ENCODE results near the gene ARRDC5. TPM values are rescaled to one million over a fixed set of nuclear protein-coding genes. Genes with fewer than 3 reads are reported as not detected.

The ARRDC5 gene
- total and polyA plus RNA-seq, 2 of the 13 experiments (the other 11 are each of a cell fraction or from before 2014, with no cell fraction given), result not detected

DNA sequence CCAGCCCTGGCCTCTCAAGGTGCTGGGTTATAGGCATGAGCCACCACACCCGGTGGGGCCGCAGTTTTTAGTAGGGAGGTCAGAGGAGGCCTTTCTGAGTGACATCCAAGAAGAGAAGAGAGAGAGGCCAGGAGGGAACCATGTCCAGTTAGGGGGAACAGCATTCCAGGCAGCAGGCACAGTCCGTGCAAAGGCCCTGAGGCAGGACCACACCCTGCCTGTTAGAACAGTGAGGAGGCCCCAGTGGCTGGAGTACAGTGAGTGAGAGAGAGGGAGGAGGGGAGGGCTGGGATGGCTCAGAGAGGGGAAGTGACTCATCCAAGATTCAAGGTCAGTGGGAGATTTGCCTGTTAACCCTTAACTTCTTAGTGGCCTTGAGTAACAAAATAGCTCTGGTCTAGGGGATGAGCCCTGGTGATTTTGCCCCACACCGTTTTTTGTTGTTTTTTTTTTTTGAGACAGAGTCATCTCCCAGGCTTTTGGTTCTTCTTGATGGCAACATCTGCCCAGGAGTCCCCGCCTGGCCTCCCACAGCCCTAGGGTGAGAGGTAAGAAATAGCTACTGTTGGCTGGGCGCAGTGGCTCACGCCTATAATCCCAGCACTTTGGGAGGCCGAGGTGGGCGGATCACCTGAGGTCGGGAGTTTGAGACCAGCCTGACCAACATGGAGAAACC is 32.5 kb downstream of the ARRDC5 start (continued):
- TF ChIP-seq, protein P1, sequence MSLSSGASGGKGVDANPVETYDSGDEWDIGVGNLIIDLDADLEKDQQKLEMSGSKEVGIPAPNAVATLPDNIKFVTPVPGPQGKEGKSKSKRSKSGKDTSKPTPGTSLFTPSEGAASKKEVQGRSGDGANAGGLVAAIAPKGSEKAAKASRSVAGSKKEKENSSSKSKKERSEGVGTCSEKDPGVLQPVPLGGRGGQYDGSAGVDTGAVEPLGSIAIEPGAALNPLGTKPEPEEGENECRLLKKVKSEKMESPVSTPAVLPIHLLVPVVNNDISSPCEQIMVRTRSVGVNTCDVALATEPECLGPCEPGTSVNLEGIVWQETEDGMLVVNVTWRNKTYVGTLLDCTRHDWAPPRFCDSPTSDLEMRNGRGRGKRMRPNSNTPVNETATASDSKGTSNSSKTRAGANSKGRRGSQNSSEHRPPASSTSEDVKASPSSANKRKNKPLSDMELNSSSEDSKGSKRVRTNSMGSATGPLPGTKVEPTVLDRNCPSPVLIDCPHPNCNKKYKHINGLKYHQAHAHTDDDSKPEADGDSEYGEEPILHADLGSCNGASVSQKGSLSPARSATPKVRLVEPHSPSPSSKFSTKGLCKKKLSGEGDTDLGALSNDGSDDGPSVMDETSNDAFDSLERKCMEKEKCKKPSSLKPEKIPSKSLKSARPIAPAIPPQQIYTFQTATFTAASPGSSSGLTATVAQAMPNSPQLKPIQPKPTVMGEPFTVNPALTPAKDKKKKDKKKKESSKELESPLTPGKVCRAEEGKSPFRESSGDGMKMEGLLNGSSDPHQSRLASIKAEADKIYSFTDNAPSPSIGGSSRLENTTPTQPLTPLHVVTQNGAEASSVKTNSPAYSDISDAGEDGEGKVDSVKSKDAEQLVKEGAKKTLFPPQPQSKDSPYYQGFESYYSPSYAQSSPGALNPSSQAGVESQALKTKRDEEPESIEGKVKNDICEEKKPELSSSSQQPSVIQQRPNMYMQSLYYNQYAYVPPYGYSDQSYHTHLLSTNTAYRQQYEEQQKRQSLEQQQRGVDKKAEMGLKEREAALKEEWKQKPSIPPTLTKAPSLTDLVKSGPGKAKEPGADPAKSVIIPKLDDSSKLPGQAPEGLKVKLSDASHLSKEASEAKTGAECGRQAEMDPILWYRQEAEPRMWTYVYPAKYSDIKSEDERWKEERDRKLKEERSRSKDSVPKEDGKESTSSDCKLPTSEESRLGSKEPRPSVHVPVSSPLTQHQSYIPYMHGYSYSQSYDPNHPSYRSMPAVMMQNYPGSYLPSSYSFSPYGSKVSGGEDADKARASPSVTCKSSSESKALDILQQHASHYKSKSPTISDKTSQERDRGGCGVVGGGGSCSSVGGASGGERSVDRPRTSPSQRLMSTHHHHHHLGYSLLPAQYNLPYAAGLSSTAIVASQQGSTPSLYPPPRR (CRISPR knock-in tag; IDR thresholded peaks at IDR 0.05; ENCODE audit: borderline replicate concordance), result peak; percentile 65; the same call in 1 of the 2 replicates
- TF ChIP-seq POLR2AphosphoS5 (IDR thresholded peaks at IDR 0.05; ENCODE audit: low read depth, low read length) (no peak), ZNF12 (CRISPR knock-in tag; IDR thresholded peaks at IDR 0.05) (no peak), ZNF142 (CRISPR knock-in tag; IDR thresholded peaks at IDR 0.05) (0 out of 2 replicates have a peak, but pooled peaks have one; percentile 17), GATAD2A (CRISPR knock-in tag; IDR thresholded peaks at IDR 0.05) (peak; percentile 95), ZNF780A (CRISPR knock-in tag; IDR thresholded peaks at IDR 0.05) (no peak), EED (CRISPR knock-in tag; IDR thresholded peaks at IDR 0.05) (no peak), SRSF4 (IDR thresholded peaks at IDR 0.05; ENCODE audit: low read depth, low read length, poor library complexity, severe bottlenecking) (no peak), JDP2 (CRISPR knock-in tag; IDR thresholded peaks at IDR 0.05; ENCODE audit: borderline replicate concordance) (no peak), ISX (CRISPR knock-in tag; conservative IDR thresholded peaks at IDR 0.05) (no peak), CENPX (CRISPR knock-in tag; IDR thresholded peaks at IDR 0.05) (no peak), REST (IDR thresholded peaks at IDR 0.05; ENCODE audit: borderline replicate concordance in 1 of 2, low read depth in 1 of 2, low read length in 2 of 2) (peak in 1 of 2 experiments; percentile 32; a peak in 1 of 4 replicates), REXO4 (CRISPR knock-in tag; IDR thresholded peaks at IDR 0.05; ENCODE audit: borderline replicate concordance) (no peak), HOXA3 (CRISPR knock-in tag; IDR thresholded peaks at IDR 0.05) (peak; percentile 80; the same call in 1 of the 2 replicates), SP4 (CRISPR knock-in tag; IDR thresholded peaks at IDR 0.05) (no peak)
